ENCODE measurements around the gene VASH1.
A peak's percentile ranks its signal among the peaks of the same experiment; 100 is the strongest.
"Not testable (repeated sequence)": the region's sequence is repeated elsewhere in the genome, so short reads cannot be mapped to it uniquely, and the experiment has no call there.

The VASH1 gene

DNA sequence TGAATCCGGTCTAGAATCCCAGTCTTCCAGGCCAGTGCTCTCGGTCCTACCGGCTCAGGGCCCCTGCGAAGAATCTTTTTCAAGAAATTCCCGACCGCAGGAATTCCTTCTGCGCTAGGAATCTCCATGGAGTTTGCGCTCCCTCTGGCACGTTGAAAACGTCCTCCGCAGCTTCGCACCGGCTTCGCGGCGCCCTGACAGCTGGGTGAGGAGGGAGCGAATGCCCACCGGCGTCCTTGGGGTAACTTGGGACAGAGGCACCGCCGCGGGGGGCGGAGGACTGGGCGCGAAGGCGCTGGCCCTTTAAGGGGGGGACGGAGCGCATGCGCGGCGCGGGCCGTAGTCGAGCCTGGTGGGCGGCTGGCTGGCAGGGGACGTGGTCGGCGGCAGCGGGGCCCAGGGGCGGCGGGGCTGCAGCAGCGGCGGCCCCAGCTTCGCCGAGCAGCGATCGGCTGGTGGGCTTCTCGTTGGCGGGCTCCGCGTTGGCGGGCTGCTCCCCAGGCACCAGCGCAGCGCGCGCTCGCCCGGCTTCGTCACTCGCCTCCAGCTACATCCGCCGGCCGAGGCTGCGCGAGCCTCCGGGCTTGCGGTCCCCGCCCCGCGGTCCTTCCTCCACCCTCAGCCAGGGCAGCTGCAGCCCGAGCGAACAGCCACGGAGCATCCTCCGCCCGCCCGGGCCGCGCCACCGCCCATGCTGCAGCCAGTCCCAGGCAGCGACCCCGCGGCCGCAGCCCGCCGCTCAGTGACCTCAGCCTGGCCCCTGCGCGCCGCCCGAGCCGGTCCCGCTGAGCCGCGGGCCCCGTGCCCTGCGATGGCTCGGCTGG, at the start of gene VASH1:
Gene VASH1, plus strand, starts transcription at position 333 of the 824 bp plus-strand sequence. CDS start 1,354 bp downstream, outside the sequence.
- peak; percentile 26 for DNase-seq (ENCODE audit: low read depth)

DNA sequence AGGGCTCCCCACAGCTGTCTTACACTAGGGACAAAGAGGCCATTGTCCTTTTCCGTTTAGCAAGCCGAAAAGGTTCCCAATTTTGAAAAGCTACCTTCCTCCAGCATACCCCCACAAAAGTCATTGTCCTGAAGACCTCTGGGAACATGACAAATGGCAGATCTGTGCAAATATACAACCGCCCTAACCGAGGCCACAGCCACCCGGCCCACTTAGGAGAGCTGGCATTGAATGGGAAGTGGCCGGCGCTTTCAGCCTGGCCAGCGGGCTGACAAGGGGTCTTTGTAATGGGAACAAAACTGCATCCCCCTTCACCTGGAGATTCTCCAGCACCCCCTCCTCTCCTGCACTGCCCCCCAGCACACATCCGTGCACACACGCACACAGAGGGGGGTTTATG, 48.1 kb upstream of the VASH1 start:
- DNase-seq (ENCODE audit: low read depth) = no peak

GRCh38 chr14:76714470-76714869, 46.8 kb upstream of the VASH1 start:
- DNase-seq (ENCODE audit: low read depth) = no peak

DNA sequence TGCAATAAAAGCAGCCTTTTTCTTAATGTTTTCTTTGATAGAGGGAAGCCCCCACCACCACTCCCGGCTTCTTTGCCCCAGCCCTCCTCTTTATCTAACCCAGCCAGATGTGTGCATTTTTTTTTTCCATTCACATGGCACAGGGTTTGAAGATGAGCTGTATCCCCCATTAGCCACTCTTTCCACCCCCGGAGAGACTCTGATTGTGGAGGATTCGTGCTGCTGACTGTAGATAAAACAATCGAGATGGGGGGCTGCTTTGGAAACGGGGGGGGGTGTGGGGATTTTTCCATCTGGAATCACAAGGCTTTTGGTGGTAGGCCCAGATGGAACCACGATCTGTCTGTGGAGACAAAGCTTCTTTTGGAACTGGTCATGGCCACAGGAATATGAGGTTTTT, 46.2 kb upstream of the VASH1 start:
- no peak for DNase-seq (ENCODE audit: low read depth)

DNA sequence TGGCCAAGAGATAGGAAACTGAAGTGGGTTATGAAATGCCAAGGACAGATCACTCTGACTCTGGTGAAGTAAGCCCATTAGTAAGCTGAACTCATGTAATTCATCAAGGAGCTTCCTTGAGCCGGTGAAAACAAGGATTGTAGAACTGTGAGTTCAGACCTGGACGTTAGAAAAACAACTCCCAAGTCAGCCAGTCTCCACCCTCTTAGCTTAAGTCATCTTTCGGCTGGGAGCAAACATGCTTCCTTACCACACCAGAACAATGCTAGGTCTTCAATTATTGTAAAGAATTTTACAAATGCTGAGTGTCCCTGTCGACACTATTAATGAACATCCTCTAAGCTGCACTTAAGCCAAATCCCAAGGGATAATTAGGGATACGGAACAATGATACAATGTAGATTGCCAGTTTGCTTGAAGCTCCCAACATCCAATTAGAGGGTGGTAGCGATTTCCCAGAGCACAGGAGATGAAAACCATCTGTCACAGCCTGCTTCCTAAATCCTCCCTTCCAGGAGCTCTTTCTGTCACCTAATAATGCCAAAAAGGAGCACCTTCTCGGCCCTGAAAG, 45.7 kb upstream of the VASH1 start:
- DNase-seq (ENCODE audit: low read depth) = no peak

GRCh38 chr14:76716285-76716684, 45.0 kb upstream of the VASH1 start:
- no peak for DNase-seq (ENCODE audit: low read depth)

DNA sequence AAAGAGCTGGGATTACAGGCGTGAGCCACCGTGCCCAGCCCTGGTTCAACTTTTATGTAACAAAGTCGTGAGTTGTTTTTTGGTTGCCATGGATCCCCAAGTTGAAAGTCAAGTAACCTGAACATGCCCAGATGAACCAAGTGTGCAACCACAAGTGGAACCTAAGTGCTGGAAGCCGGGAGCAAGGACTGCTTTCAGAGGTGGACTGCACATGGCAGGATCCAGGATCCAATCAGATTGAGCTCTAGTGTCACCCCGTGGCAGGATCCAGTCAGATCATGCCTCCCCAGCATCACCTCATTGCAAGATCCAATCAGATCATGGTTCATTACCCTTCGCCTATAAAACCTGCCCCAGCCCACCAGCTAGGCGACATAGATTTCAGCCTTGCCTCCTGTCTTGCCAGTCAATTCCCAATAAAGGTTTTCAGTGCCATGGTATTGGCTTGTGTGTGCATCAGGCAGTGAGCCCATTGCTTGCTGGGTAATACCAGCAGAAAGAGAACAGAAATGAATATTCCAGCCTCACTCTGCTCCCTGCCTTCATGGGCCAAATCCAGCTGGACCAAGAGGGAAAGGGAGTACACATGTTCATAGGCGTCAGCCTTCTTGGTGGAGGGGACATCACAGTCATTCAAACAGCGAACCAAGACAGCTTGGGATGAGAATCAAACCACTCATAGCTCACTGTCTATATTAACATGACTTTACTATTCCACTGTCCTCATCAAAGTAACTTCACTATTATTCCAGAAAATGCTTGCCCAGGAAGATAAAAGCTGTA, 43.6 kb upstream of the VASH1 start:
- DNase-seq (ENCODE audit: low read depth) = no peak

DNA sequence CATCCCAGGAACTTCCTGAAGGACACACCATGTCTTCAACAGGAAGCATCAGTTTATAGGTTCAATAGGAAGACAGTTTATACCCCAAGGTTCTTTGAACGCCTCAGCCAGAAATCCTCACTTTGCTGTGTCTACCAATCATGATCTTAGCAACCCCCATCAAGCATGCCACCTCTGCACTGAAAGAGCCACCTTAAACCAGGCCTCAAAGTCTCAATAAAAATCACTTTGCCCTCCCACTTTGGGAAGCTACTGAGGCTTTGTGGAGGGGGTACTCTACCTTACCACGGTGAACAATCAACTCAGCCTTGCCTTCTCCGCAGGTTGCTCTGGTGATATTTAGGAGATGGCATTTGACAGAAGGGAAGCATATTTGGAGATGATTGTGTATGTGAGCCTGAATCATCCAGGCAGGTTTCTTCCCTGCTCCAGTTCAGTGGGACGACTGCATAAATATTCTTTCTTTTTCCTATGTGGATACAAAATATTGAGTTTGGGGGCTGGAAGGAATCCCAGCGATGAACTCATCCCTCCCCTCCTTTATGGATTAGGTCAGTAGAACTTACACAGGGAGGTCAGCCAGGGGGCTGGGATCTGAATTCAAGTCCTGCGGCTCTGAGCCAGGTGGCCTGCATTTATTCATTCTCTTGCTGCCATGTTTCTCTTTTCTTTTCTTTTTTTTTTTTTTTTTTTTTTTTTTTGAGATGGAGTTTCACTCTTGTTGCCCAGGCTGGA, 42.8 kb upstream of the VASH1 start:
- DNase-seq (ENCODE audit: low read depth) = no peak

DNA sequence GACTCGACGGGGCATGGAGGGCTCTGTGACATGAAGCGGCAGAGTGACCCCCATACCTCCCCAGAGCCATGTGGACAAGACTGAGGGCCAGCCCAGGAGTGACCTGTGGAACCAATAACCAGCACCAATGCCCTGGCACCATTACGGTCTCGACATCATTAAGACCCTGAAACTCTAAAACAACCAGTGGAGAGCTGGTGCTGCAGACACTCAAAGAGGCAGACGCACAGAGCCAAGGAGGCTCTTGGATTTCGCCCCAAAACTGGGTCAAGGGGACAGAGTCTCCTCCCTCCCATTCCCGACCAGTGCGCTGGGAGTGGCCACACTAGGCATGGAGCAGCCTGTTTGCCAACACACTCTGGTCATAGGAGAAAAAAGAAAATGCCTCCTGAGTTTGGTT, 41.6 kb upstream of the VASH1 start:
- DNase-seq (ENCODE audit: low read depth) = no peak

GRCh38 chr14:76720382-76720813, 40.9 kb upstream of the VASH1 start:
- DNase-seq (ENCODE audit: low read depth) = no peak

GRCh38 chr14:76721506-76721905, 39.8 kb upstream of the VASH1 start:
- DNase-seq (ENCODE audit: low read depth) = not testable (repeated sequence)

DNA sequence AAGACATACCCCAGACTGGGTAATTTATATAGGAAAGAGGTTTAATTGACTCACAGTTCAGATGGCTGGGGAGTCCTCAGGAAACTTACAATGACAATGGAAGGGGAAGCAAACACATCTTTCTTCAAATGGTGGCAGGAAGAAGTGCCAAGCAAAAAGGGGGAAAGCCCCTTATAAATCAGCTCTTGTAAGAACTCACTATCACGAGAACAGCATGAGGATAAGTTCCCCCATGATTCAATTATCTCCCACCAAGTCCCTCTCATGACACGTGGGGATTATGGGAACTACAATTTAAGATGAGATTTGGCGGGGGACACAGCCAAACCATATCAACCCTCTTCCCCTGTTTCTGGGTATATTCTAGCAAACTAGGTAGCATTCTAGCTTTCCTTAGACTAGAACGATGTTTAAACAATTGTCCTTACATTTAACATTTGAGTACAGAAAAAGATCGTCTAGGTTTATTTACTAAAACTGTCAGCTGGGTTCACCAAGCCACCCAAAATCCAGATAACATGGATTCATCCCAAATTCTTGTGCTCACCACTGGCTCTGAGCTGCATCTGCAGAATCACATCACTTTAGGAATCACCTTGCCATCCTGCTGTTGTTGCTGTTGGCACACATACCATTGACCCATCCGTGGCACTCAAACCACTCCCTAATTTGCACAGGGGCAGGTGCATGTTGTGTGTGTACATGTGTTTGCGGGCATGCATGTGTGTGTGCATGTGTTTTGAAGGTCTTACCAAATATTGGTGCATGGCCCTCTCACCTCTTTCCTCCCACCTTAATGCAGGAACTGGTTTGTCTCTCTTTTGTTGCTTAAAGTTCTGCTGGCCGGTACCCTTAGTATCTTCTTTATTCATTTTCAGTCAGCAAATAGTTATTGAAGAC, 36.4 kb upstream of the VASH1 start:
- no peak for DNase-seq (ENCODE audit: low read depth)

DNA sequence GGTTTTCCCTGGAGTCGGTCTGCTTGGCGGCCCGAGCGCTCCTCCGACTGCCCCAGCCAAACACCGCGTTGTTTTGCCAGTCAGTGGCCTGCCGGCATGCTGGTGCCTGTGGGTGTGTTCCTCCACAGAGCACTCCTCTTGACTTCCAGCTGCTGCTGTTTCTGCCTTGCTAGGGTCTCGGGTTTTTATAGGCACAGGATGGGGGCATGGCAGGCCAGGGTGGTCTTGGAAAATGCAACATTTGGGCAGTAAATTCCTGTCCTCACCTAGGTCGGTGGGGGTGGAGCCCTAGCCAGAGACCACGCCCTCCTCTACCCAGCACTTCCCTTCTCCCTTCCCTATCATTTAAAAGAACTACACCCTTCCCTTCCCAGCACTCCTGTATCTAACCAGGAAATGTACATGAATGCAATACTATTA, 34.7 kb upstream of the VASH1 start:
- no peak for DNase-seq (ENCODE audit: low read depth)

- no peak for DNase-seq (ENCODE audit: low read depth)
Measured at GRCh38 chr14:76727384-76727783, 33.9 kb upstream of the VASH1 start.

DNA sequence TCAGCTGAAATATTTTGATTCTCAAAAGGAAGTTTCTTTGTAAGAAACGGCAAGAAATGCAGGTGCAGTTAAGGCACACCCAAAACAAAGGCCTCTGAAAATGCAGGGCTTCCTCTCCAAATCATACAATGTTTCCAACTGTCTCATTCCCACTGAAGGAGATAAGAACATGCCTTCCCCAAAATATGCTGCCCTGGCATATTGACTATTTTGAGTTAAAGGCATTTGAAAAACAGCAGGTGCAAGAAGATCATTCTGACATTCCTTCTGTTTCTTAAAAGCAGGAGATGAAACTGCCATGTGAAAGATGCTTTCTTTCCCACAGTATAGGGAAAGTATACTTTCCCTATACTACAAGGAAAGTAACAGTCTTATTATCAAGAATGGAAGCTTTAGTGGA, 33.4 kb upstream of the VASH1 start:
- no peak for DNase-seq (ENCODE audit: low read depth)

DNA sequence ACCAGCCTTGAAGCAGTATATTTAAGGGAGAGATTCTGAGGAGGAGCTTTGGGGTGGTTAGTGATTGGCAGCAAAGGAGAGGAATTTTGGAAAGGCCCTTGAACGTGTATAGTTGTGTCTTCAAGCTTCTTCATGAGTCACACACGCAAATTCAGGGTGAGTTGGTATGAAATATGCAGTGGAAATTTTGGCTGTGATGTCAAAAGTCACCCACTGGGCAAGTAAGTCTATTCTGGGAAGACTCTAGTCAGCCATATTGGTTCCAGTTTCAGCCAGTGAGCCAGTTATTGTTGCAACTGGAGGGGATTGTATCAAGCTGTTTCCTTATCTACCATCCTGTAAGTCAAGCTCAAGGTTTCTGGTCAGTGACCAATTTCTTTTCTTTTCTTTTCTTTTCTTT, 32.0 kb upstream of the VASH1 start:
- DNase-seq (ENCODE audit: low read depth) = no peak

DNA sequence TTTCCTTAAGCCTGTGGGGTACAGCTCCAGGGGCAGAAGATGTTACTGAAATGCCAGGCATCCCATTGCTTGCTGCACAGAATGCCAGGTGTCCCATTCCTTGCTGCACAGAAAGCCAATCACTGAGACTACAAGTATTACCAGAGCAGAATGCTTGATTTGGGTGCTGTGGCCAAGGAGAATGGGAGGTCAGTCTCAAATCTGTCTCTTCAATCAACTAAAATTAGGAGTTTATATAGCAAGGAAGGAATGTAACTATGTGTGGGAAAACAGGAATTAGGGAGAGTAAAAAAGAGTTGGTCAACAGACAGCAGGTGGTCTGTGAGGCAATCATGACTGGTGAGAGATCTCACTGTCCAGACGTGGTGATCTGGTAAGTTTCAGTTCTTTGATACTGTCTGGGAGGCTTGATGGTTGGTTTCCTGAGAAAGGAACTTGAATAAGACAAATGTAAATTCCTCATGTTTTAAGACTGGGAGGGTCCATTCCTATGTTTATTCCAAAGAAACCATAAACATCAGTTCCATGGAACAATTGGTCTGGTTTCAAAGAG, 31.2 kb upstream of the VASH1 start:
- no peak for DNase-seq (ENCODE audit: low read depth)

GRCh38 chr14:76734501-76734900, 26.8 kb upstream of the VASH1 start:
- not testable (repeated sequence) for DNase-seq (ENCODE audit: low read depth)

GRCh38 chr14:76736514-76736913, 24.8 kb upstream of the VASH1 start:
- DNase-seq (ENCODE audit: low read depth) = no peak

DNA sequence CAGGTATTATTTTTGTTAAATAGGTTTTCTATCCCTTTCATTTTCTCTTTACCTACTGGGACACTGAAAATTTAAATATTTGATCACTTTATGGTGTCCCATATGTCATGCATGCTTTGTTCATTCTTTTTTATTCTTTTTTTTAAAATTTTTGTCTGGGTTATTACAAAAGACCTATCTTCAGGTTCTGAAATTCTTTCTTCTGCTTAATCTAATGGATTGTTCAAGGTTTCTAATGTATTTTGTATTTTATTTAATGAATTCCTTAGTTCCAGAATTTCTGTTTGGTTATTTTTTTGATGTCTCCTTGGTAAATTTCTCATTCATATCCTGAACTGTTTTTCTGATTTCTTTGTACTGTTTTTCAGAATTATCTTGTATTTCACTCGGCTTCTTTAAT, 20.2 kb upstream of the VASH1 start:
- no peak for DNase-seq (ENCODE audit: low read depth)

- DNase-seq (ENCODE audit: low read depth) = no peak
Measured at GRCh38 chr14:76742185-76742584, 19.1 kb upstream of the VASH1 start.

Measured in stimulated activated CD8-positive, alpha-beta memory T cell treated with anti-CD3 and anti-CD28 coated beads, Interleukin-12 subunit alpha, Interleukin-12 subunit beta, amount 100 ng/mL, for 1 hour (primary cell).